SHP77 treated with DMSO at 0.1 percent for 48 hours (cell line): ENCODE measurements around the gene XPO5.

Source experiments
- DNase-seq: peaks from one replicate; lab custom pipeline; 2025; lab: John Stamatoyannopoulos, UW

The XPO5 gene

DNA sequence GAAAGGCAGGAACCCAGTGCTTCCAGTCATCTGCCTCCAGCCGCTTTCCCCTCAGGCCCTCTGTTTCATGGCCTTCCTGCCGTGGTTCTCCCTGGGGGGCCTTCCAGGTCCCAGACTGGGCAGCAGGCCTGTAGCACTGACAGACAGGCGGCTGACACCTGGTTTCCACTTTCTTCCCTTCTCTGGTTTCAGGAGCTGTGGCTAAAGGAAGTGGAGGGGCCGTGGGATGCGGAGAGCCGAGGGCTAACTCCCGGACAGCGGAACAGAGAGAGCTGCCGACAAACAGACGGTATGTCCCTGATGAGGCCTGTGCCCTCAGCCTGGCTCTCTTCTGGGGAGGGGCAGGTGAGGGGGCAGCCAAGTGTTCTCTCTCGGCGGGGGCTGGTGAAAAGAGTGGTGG lies 78.1 kb downstream of the XPO5 start:
- no peak for DNase-seq

DNA sequence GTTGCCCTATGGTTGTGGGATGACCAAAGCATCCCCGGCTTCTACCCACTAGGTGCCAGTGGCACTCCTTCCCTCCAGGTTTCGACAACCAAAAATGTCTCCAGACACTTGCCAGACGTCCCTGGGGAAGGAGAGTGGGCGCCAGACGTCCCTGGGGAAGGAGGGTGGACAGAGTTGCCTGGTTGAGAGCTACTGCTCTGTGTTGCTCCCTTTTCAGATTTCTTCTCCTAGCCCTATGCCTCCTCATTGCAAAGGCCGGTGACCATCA lies 78.8 kb downstream of the XPO5 start:
- no peak for DNase-seq

DNA sequence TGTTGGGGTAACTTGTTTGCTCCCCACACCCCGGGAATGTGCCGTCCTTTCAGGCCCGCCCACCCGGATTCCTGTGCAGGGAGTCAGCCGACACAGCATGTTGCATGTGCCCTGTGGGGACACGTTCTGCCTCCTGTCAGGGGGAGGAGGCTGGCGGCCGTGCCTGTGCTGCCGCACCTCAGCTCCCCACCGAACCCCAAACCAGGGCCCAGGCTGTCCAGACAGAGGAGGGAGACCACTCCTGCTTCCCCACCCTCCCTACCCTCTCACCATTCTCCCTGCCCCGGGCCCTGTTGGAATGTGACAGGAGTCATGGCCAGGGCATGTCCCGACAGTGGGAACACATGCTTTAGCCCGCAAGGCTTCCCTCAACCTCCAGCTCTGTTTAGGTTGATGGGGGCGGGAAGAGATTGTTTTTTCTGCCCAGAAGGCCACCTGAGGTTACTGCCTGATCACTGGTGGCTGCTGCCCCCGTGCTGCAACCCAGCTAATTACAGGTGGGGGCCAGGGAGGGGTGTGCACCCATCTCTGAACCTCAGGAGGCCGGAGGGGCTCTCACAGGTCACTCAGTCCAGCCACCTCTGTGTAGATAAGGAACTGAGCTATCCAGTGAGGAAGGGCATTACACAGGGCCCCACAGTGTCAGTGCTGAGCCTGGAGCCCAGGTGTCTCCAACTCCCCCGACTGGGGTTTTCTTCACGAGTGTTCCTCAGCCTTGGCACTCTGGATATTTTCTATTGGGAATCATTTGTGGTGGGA lies 79.3 kb downstream of the XPO5 start:
- DNase-seq: no peak

DNA sequence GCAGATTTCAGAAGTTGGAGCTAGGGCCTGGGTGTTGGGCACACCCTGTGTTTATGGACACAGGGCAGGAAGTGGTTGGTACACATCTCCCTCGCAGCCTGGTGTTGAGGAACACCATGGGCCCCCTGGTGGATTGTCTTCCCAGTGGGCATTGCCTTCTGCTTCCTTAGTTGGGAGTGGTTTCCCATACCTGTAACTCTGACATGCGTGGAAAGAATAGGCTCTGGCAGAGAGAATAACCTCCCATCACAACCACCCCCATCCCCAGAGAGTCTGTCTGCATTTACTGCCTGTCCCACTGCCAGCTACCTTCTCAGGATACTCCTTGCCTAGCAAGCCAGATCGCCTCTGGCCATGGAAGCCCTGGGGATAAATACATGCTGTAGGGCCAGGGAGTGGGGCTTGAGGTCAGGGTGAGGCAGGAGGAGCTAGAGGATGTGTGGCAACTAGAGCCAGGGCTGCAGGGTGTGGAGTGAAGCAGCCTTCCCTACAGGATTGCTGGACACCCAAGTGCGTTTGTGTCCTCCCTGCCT lies 80.4 kb downstream of the XPO5 start:
- DNase-seq: no peak

DNA sequence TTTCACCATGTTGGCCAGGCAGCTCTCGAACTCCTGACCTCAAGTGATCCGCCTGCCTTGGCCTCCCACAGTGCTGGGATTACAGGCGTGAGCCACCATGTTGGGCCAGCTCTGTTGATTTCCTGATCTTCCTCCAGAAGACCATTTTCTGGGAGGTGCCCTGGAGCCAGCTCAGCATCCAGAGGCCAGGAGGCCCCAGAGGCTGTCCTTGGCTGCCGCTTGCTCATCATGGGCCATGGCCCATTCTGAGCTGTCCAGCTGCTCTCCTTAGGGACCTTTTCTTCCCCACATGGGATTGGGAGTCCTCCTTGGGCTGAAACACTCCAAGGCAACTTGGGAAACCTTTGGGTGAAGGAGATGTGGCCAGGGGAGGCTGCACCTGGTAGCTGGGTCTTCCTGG lies 81.1 kb downstream of the XPO5 start:
- DNase-seq: no peak

DNA sequence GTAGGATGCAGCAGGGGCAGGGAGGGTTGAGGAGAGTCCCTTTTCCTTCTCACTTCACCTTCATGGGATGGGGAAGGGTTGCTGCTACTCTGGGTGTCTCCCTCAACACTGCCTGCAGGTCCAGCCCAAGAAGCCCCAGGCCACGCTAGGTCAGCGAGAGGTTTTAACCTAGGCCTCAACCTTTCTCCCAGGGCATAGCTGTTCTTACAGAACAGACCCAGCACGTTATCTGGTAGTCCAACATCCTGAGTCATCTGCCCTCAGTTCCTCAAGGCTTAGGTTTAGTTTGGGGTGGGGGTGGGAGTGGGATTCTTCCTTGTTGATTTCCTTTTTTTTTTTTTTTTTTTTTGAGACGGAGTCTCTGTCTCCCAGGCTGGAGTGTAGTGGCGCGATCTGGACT lies 81.5 kb downstream of the XPO5 start:
- no peak for DNase-seq

DNA sequence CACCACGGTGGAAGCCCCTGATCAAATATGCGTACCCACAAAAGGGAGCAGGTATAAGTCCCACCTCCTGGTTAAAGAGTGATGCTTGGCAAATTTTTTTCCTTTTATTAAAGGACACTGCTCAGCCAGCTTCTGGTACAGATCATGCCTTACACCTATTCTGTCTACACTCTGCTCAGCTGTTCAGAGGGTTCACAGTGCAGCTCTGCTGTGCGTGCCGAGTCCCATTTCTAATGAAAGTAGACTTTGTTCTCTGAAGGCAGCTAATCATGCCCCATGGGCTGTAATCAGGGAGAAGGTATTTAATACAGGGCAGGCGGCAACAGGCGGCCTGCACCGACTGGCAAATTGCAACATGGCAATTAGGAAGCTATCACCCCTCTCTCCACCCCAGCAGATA lies 82.0 kb downstream of the XPO5 start:
- DNase-seq: no peak

DNA sequence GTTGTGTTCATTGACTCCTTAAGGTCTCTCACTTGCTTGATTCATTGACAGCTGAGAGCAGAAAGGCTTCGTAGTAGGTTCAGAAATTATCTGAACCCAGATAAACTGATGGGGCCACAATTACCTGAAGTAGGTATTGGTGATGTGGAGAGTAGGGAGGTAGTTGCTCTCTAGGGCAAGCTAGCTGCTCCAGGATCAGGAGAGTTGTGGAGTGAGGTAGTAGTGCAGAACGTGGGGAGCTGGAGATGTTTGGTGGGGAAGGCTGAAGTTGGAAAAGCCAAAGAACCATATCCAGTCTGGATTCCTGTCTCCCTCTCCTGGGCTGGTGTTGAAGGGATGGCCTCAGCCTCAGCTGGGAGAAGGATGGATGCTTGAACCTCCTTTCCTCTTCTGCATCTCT lies 82.6 kb downstream of the XPO5 start:
- DNase-seq: no peak

GRCh38 chr6:43492673-43493072 lies 83.2 kb downstream of the XPO5 start:
- no peak for DNase-seq

DNA sequence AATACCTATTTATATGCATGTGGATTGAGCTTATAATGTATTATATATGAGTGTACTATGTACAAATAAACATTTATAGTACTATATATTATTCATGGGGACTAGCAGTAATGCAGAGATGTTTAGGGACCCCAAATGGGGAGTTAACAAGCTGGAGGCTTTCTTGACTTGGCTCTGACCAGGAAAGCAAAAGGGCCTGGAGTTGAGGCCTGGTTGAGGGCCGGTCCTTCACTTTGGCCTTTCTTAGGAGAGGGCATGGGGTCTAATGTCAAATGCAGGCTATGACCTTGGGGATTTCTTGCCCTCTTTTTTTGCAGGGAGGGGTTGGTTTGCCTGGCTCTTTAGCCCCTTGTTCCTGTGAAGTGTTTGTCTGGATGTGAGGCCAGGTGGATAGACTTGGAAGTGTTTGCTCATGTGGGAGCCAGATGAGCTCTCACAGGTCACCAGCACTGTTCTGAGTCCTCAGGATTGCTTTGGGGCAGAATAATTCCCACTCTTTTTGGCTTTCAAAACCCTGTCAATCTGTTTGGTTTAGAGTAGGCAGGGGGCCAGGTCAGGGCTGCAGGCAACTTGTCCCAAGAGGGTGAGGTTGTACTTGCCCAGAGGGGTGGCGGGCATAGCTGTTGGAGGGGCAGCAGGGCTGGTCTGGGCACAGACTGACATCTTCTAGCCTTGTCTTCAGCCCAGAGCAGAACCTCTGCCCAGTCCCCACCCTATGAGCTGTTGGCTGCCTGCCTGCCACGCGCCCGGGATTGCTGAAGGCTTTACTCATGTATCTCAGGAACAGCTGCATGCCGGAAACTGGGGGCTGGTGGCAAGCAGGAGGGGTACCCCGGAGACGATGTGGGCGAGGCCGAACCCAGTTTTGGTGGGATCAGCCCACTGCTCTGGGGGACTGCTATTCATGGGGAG lies 83.8 kb downstream of the XPO5 start:
- DNase-seq: no peak

DNA sequence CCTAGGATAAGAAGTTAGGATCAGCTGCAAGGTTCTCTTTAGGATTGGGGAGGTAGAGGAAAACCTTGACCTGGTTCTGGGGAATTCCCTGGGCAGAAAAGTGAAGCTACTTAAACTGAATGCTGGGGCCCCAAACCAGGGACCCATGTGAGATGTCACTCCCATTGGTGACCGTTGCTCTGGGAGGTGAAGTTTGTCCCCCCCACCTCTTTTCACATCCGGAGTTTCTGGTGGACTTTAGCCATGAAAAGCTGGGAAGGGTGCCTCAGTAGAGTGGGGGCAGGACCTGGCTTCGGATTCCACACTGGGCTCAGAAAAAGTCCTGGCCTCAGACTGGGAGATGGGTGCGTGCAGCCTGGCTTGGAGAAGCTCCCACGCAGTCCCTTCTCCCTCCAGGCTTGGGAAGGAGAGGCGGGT lies 85.3 kb downstream of the XPO5 start:
- no peak for DNase-seq

DNA sequence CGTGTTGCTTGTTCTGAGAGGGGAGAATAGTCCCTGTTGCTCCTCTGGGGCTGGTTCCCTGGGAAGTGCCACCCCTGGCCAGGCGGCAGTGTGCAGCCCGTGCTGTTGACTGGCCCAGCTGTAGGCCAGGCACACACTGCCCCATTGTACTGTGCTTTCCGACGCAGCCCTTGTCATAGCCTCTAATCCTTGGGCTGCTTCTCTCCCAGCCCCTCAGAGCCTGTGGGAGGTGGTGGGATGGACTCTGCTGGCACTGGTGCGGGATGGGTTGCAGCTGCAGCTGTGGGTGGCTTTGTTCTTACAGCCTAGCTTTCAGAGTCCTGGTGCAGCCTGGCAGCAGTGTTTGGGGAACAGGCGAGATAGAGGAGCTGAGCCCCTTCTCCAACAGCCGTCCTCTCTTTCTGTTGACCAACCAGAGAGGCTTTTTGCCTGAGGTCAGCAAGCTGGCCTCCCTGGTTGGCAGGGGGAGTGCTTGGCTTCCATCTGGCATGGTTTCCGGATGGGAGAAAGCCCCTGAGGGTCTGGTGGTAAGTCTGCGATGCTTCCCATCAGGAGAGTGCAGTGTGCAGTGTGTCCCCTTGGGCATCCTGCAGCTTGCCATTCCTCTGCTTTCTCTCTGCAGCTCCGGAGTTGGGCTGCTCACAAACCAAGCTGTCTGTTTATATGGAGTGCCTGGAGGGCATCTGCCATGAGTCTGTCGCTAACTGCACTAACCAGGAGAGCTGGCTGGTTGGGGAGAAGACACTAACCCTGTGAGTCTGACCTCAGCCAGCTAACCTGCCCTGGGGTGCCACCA lies 86.4 kb downstream of the XPO5 start:
- no peak for DNase-seq

DNA sequence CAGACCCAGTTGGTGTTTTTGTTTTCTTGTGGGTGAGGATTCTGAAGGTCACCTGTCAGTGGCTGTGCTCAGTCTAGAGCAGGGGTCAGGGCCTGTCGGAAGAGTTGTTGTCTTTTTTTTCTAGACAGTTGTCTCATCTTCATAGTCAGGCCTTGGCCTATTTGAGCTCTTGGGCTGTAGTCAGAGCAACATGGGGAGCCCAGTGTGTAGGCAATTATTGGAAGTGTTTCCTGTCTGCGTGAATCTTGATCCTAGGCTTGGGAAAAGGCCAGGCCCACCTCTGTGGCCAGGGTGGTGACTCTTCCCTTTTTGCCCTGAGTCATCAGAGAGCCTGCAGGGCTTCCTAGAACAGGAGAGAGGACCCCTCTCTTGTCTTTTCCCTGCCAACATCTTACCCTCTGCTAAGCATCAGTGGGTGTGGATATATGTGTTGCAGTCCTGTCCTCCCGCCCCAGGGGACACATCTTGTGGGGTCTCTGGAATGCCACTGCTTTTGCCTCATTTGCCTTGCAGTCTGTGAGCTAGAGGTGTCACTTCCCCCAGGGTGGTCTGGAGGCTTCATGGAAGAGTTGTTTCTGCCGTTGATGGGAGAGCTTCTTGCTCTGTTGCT lies 87.1 kb downstream of the XPO5 start:
- no peak for DNase-seq

GRCh38 chr6:43481591-43482236 lies 94.1 kb downstream of the XPO5 start:
- DNase-seq: no peak

- no peak for DNase-seq
Observed at GRCh38 chr6:43481075-43481474, 94.8 kb downstream of the XPO5 start.

- no peak for DNase-seq
Observed at GRCh38 chr6:43478008-43478372, 97.8 kb downstream of the XPO5 start.

- peak; percentile 53 for DNase-seq
Observed at GRCh38 chr6:43477235-43478007, 98.4 kb downstream of the XPO5 start, which contains the start of gene TJAP1. TJAP1 (plus strand) TSS chr6:43477570; CDS start chr6:43499002, 21,432 bp downstream.

DNA sequence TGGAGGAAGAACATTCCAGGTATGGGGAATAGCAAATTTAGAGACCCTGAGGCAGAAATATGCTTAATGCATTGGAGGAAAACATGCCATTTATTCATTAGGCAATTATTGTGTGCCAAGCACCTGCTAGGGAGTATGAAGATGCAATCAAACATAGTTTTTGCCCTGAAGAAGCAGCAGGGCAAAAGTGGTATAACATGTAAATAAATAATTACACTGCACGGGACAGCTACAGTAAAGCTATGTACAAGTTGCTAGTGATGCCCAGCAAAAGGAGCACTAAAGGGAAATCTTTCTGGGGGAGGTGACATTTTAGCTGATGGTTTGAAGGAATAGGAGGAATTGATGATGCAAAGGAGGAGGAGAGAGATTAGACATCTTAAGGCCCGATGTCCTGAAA lies 99.1 kb downstream of the XPO5 start:
- DNase-seq: no peak

GRCh38 chr6:43475516-43475915 lies 100.3 kb downstream of the XPO5 start:
- DNase-seq: no peak

DNA sequence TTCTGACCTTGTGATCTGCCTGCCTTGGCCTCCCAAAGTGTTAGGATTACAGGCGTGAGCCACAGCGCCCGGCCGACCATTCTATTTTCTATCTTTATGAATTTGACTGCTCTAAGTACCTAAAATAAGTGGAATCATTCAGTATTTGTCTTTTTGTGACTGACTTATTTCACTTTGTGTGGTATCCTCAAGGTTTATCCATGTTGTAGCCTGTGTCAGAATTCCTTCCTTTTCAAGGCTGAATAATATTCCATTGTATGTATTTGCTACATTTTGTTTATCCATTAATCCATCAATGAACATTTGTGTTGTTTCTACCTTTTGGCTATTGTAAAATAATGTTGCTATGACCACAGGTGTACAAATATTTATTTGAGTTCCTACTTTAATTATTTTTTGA lies 103.3 kb downstream of the XPO5 start:
- no peak for DNase-seq
